HG03432 (cell line): ENCODE results near the gene PYGO2.

Source experiments
- ATAC-seq: cut with Tn5 transposase; IDR thresholded peaks from one replicate; pipeline ENCODE4 v1.9.1; 2021; ENCODE audit warnings: mild to moderate bottlenecking, moderate library complexity; ENCODE audit not compliant: unreplicated experiment

Gene PYGO2

GRCh38 chr1:154945160-154945961 is 16.2 kb downstream of the PYGO2 start:
- no peak for ATAC-seq

GRCh38 chr1:154944401-154945159 is 17.0 kb downstream of the PYGO2 start:
- ATAC-seq = no peak

GRCh38 chr1:154943649-154944400 is 17.8 kb downstream of the PYGO2 start:
- no peak for ATAC-seq

- ATAC-seq = no peak
Measured at GRCh38 chr1:154941333-154942013, 20.1 kb downstream of the PYGO2 start.

GRCh38 chr1:154940651-154941194 is 20.9 kb downstream of the PYGO2 start:
- no peak for ATAC-seq

GRCh38 chr1:154940213-154940560 is 21.4 kb downstream of the PYGO2 start:
- ATAC-seq = no peak

- no peak for ATAC-seq
Measured at GRCh38 chr1:154938604-154939399, 22.8 kb downstream of the PYGO2 start.

- ATAC-seq = no peak
Measured at GRCh38 chr1:154937988-154938386, 23.6 kb downstream of the PYGO2 start.

- ATAC-seq = peak; percentile 59
Measured at GRCh38 chr1:154937085-154937987, 24.2 kb downstream of the PYGO2 start.

- ATAC-seq = peak; percentile 80
Measured at GRCh38 chr1:154936555-154937084, 25.0 kb downstream of the PYGO2 start, which contains the start of gene PMVK. Gene PMVK (minus strand): TSS chr1:154936719. CDS start chr1:154936685, 34 bp downstream.

- no peak for ATAC-seq
Measured at GRCh38 chr1:154935749-154936554, 25.6 kb downstream of the PYGO2 start.

GRCh38 chr1:154934358-154934948 is 27.1 kb downstream of the PYGO2 start:
- no peak for ATAC-seq

GRCh38 chr1:154931940-154932487 is 29.6 kb downstream of the PYGO2 start:
- ATAC-seq = no peak

- no peak for ATAC-seq
Measured at GRCh38 chr1:154926201-154926600, 35.4 kb downstream of the PYGO2 start.

GRCh38 chr1:154925335-154926170 is 36.0 kb downstream of the PYGO2 start:
- ATAC-seq = no peak

- ATAC-seq = no peak
Measured at GRCh38 chr1:154923695-154924094, 37.9 kb downstream of the PYGO2 start.
